NCI-H1436 (cell line): Measurements from ENCODE around the gene ZNF280B.

ENCODE experiments used
- DNase-seq: peaks from one replicate; lab custom pipeline; 2025; lab: John Stamatoyannopoulos, UW

The ZNF280B gene, protein sequence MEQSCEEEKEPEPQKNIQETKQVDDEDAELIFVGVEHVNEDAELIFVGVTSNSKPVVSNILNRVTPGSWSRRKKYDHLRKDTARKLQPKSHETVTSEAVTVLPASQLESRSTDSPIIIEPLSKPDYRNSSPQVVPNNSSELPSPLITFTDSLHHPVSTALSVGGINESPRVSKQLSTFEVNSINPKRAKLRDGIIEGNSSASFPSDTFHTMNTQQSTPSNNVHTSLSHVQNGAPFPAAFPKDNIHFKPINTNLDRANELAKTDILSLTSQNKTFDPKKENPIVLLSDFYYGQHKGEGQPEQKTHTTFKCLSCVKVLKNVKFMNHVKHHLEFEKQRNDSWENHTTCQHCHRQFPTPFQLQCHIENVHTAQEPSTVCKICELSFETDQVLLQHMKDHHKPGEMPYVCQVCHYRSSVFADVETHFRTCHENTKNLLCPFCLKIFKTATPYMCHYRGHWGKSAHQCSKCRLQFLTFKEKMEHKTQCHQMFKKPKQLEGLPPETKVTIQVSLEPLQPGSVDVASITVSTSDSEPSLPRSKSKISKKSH

DNA sequence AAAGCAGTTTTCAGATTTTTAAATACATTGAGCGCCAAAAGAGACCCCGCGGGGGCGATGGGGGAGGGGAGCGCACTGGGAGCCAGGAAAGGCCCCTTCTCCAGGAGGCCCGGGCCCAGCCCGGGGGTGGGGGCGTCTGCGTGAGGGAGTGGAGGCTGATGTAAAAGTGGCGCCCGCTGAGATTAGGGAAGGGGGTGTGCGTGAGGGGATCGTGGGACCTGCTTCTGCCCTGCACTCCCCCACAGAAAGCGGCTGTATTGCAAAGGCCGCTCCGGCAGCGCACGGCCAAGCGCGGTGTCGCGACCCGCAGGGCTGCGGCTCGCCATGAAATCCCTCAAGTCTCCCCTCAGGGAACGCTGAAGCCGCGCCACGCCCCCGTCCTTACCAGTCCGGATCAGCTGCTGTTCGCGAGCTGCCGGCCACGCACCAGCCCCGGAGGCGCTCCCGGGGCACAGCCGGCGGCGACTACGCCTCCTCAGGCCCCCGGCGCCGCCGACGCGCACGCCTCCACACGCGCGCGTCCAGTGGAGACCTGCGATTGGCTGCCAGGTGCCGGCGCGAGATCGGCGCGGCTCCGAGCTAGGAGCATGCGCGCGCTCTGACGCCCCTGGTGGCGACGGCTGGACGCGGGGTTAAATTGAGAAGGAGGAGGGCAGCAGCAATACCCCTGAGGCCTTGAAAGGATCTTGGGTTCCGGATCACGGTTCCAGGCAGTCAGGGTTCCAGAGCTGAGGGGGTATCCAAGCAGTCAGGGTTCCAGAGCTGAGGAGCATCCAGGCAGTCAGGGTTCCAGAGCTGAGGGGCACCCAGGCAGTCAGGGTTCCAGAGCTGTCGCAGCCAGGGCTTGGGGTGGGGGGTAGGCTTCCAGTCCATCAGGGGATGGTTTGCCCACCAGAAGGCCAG lies at the start of gene ZNF280B:
ZNF280B (minus strand) TSS at position 469 of the 903 bp plus-strand sequence. CDS start 19,344 bp downstream, outside the sequence.
- peak; percentile 84 for DNase-seq

DNA sequence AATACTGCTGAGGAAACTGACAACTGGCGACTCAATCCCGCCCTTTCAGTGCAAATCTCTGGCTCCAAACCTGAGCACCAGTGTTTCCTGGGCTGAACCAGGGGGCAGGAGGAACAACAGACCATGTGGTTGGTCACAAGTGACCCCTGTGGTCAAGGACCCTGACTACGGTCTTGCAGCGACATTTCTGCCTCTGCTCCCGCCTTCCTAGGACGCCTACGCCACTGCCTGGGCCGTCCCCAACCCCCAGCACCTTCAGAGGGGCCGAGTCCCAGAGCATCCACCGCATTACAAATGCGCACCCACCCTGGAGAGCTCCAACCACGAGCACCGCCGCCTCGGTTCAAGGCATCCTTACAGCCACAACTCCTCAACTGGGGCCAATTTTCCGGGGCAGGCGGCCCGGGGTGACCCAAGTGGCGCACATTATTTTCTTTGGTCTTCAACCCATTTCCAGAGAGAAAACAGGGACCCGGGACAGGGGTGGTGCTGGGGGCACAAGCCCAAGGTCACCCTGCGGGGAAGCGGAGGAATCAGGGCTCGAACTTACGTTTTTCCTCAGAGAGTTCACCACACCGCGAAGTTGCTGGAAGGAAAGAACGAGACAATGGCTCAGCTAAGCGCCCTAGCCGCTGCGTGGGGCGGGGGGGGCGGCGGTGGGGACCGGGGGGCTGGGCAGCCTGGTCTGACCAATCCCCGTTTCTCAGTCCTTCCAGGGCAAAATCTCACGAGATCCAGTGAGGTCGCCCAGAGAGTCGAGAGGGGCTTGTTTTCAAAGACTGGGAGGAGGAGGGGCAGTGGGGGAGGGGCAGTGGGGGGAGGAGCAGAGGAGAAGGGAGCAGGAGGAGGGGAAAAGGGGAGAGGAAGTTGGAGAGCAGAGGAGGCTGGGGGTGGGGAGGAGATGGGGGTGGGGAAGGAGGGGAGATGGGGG lies 48.7 kb upstream of the ZNF280B start:
- no peak for DNase-seq

DNA sequence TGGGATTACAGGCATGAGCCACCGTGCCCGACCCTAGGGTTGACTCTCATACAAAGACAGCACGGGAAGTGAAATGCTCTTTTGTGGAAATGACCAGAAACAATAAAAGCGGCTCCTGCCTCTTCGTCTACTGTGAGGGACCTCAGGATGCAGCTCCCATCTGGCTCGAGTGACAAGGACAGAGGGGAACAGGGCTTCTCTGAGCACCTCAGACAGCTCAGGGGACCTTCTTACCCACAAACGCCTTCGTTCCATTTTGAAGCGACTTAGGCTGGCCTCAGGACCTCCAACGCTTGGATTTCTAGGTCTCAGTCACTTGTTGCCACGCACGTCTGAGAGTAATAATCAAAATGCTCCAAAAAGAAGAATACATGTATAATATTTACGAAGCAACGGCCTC lies 48.0 kb upstream of the ZNF280B start:
- no peak for DNase-seq

DNA sequence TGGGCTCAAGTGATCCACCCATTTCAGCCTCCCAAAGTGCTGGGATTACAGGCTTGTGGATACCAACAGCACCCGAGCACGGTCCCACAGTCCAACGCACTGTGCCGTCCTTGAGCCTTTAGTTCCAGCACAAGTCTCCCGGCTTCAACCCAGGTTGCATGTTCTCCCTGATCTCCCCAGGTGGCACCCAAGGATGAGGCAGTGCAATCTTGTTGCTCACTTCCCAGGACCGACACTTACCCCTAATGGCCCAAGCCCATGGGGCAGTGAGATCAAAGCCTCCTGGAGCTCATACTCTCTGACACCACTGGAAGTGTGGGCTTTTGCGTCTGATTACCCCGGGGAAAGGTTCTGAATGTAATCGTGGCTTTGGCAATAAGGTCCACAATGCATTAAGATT lies 47.1 kb upstream of the ZNF280B start:
- DNase-seq, result no peak

DNA sequence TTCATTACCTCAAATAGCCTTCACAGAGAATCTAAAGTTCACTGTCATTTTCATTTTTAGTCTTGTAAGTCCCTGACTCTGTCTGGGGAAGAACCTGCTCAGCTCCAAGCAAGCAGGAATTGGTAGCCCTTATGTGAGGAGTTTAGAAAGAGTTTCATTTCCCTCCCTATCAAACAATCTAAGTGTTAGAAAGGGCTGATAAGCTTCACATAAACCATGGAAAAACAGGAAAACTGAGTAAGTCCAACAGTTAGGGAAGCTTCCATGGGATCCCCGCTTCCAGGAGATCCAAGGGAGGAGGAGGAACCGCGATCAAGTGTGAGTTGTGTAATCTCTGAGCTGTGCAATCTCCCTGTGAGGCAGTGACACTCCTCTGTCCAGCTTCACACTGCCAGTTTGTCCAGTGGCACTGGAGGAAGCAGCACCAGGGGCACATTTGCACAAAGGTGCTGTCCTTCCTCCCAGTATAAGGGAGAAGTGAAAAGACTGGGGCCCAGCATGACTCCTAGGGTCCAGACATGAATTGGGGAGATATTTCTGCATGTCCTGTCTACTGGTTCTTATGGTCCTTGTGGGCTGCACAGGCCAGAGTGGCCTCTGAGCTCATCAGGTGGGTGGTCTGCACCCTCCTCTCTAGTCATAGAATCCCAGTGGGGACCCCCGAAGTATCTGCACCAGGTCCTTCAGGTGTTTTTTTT lies 46.2 kb upstream of the ZNF280B start:
- DNase-seq, result no peak

DNA sequence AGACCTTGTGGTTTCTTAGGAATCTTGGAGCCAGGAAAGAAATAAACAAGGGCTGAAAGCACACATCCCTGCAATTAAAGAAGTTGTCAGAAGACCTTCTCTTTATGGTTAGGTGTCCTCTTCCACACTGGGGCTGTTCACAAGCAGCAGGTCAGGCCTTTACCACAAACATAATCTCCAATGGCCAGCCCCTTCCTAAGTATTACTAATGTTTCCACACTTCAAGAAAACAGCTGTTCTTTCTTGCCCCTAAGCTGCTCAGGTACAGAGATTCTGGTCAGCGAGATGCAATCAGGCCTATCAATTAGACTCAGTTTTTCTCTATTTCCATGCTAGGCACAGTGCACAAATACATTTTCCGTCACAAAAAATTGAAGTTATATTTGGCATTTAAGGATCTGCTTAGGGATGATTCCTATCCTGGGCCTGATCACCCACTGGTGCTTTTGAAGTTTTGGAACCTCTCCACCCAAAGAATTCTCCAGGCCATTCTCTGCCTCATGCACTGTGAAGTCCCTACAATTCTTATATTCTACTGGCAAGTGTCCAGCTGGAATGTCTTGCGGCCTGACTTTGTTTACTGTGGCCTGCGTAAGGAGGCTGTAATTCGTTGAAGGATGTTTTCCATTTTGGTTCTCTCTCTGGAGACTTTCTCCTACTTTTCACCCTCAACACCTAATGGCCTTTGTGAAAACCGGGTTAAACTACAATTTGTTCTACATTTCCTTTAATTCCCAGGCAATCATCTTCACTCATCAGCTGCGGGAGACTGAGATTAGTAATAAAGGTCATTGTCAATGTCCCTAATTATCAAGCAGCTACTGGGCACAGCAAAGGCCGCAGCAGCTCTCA lies 45.4 kb upstream of the ZNF280B start:
- no peak for DNase-seq

DNA sequence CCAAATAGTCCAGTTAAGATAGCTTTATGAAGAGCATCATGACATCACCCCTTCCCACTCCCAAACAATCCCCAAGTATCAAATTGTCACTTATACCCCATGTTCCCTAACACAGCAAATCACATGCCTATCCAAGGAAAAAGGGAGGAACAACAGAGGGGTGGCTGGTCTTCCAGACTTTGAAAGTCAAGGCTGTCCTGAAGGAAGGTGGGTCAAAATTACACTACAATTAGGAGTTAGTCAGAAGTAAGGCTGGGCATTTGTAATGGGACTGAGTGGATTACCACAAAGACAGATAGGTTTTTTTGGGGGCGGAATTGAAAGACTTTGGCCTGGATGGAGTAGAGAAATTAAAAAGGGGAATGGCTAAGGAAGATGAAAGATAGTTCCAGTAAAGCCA lies 44.6 kb upstream of the ZNF280B start:
- no peak for DNase-seq

DNA sequence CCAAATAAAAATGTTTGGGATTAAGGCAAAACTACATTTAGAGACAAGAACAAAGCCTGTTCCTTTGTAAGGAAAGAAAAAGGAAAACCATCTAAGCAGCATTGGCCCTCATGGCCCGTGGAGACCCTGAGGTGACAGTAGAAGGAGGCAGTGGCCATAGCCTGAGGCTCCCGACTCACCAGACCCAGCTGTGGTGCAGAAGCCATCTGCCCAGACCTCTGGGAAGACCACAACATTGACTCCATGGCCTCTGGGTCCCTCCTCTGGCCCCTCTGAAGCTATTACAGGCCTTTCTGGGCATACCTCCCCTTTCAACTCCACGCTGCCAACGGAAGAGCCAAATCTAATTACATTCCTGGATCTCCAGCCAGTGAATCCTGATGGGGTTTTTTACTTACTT lies 44.1 kb upstream of the ZNF280B start:
- DNase-seq, result no peak

DNA sequence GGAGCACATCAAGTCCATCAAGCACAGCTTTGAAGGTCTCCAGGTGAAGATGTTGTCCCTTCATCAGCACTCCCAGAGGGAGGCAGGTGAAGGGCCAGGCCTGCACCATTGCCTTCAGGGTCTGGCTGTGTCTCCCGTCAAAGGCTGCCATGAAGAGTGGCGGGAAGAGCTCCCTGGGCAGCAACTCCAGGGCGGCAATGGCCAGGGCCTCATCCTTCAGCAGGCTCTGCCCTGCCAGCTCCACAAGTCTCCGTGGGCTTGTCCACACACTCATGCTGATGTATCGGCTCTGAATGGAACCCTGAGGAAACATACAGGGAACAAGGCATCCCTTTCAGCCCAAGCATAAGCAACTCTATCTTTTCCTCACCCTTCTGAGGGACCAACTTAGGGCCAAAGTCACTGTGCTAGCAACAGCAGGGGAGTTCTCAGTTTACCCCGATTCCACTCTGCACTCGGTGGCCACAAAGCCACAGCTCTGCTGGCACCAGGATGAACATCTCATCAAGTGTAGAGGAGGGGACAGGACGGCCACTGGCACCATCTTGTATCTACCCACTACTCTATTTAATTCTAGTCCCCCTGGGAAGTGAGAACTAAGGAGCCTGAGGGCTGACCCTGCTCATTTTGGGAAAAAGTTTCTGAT lies 42.4 kb upstream of the ZNF280B start:
- no peak for DNase-seq

DNA sequence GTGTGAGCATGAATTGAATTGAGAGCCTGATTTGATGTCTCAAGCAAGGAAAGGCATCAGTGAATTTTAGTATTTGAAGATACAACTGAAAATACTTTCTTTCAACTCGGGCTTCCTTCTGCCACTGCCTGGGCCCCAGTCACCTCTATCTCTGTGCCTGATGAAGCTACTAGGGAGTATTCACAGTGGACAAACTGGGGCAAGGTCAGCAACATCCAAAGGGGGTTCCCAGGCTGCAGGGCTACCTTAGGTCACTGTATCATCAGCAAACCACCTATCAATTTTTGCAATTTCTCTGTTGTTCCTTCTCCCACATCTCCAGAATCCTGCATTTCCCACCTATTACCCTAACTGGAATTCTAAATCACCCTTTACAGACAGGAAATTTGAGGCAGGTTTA lies 40.4 kb upstream of the ZNF280B start:
- no peak for DNase-seq

DNA sequence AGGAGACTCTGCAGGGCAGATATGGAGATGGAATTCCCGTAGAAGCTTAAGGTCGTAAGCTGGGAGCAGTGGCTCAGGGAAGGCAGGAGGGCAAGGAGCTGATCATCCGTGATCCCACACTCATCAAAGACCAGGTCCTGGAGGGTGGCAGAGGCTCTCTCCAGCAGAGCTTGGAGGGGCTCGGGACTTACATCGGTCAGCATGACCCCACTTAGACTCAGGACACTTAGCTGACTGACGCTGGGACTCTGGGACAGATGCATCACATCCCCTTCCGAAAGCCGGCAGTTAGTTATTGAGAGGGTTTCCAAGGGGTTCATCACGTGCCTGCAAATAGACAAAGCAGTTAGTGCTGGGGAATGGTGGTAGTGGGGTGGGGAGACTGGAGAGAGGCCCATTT lies 39.8 kb upstream of the ZNF280B start:
- DNase-seq, result no peak

DNA sequence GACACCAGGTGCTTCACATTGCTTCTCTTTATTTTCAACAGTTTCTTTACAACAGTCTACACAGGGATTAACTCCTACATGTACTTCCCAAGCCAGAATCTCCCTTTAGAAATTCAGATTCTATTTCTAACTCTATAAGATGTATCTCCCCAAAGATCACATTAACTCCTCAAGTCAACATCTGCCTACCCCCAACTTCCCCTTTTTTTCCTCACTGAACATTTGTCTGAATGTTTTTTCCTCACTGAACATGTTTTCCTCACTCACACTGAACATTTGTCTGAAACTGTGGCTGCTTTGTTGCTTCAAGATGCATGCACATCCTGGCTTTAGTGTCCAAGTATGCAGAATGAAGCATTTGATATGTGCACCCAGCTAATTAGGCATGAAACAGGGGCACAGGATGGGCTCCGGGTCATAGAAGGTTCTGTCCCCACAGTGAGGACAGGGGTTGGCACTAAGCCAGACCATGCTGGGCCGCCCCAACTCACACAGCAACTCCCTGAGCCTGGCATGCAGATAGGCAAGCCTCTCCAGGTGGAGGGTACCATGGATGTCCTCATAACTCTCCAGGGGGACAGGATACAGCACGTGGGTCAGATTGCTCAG lies 39.3 kb upstream of the ZNF280B start:
- DNase-seq, result no peak

DNA sequence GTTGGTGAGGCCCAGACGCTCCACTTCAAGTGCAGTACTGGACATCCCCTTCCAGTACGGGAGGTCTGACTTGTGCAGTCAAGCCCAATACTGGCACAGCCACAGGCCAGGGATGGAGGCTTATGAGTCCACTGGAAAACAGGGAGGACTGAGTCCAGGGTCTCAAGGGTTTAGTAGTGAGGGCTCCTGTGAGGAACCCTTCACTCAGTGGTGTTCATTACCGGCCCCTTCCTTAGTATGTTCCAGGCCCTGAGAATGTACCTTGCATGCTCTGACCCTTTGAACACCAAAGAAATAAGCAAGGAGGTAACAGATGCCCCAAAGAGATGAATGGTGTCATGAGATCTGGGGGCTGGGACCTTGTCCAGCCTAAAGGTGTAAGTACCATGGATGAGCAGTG lies 38.7 kb upstream of the ZNF280B start:
- DNase-seq, result no peak

DNA sequence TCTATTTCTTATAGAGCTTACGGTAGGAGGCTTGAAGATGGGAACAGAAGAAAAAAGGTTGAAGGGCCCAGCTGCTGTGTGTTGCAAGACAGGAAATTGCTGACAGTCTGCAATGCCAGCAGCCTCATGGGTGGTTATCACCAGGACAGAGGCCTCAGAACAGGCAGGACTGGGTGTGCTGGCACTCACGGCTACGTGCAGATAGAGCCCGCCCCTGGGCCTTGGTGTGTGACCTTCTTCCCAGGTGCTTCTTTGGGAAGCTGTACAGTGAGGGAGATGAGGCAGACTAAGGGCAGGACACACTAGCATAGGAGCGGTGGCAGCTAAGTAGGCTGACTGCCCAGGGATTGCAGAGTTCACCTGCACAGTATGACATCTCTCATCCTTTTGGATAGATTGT lies 37.9 kb upstream of the ZNF280B start:
- no peak for DNase-seq

DNA sequence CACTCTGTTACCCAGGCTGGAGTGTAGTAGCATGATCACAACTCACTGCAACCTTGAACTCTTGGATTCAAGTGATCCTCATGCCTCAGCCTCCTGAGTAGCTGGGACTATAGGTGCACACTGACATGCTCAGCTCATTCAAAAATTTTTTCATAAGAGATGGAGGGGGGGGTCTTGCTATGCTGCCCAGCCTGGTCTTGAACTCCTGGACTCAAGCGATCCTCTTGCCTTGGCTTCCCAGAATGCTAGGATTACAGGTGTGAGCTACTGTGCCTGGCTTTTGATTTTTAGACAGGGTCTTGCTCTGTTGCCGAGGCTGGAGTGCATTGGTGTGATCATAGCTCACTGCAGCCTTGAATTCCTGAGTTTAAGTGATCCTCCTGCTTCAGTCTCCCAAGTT lies 36.5 kb upstream of the ZNF280B start:
- no peak for DNase-seq

DNA sequence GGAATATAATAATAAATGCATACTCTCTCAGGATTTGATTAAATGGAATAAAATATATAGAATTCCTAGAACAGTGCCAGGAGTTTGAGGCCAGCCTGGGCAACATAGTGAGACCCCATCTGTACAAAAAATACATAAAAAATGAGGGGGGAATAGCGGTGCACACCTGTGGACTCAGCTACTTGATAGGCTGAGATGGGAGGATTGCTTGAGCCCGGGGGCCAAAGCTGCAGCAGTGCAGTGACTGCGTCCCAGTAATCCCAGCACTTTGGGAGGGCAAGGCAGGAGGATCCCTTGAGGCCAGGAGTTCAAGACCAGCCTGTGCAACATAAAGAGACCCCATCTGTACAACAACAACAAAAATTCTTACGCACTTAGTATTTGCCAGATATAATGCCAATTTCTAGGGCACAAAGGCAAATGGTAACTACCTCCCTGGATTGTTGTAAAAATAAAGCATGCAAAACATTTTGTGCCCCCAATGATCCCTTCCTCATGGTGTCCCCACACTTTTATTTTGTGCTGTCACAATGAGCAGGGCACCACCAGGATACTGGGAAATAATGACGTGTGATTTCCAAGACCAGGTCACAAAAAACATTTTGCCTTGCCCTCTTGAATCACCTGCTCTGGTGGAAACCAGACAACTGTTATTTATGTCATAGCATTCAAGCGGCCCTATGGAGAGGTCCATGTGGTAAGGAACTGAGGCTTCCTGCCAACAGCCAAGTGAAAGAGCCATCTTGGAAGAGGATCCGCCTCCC lies 29.9 kb upstream of the ZNF280B start:
- DNase-seq, result no peak

DNA sequence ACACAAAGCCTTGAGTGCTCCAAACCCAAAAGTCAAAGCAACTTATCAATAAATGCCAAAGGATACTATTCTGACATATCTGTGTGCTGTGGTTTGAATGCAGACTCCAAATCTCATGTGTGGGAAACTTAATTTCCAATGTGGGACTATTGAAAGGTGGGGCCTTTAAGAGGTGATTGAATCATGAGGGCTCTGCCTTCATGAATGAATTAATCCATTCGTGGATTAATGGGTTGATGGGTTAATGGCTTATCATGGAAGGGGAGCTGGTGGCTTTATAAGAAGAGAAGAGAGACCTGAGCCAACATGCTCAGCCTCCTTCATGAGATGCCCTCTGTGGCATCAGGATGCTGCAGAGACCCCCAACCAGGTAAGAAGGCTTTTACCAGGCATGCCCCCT lies 28.4 kb upstream of the ZNF280B start:
- no peak for DNase-seq

DNA sequence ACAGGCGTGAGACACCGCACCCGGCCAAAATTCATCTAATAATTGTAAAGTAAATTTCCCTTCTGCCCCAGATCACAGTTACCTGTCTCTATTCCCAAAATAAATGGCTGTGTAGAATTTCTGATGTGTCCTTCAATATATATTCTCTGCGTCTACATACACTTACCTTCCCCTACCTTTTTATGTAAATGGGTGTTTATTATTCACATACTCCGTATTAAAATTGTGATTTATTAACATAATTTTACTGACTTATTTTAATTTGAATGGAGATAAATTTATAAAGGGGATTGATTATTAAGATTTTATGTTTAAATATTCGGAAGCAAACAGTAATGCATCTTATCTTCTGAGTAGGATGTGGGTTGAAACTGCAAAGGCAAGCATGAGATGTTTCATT lies 28.0 kb upstream of the ZNF280B start:
- DNase-seq, result no peak

DNA sequence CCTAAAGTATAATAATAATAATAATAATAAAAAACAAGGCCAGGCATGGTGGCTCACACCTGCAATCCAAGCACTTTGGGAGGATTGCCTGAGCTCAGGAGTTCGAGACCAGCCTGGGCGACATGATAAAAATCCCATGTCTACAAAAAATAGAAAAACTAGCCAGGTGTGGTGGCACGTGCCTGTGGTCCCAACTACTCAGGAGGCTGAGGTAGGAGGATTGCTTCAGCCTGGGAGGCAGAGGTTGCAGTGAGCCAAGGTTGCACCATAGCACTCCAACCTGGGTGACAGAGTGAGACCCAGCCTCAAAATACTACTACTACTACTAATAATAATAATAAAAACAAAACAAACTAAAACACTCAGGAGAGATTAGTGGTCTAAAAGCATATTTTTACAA lies 27.1 kb upstream of the ZNF280B start:
- no peak for DNase-seq
